Measurements from ENCODE around the gene CRADD.

CRADD gene

DNA sequence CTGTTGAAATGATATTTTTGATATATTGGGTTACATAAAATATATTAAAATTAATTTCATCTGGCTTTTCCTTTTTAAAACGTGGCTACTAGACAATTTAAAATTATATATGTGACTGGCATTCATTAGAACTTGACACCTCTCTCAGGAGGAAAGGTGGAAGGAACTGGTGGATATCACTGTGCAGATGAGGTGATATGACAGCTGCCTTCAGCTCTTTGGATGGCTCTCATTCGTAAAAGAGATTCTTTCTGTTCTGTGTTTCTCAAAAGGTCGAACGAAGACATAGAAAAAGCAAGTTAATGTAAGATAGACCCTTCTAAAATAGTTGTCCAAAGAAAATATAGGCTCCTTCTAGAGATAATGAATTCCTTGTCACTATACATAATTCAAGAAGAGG, 36.6 kb downstream of the CRADD start:
- TF ChIP-seq TCF12 (IDR thresholded peaks at IDR 0.05; ENCODE audit: low read depth) = no peak

DNA sequence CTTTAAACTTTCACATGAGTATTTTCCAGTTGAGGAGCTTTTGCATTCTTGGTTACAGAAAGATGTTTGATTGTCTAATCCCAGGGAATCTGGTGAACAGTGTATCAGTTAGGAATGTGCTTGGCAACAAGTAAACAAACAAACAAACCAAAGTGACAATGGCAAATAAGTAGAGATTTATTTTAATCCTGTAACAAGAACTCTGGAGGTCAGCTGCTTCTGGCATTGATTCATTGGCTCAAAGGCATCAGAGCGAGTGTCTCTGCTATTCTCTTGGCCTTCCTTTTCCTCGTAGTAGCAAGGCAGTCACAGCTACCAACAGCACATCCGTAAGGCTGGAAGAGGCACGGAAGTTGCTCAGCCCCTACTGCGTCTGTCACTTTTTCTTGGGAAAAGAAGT, 37.2 kb downstream of the CRADD start:
- no peak for TF ChIP-seq NFIC (IDR thresholded peaks at IDR 0.05)
- no peak for TF ChIP-seq FOXM1 (IDR thresholded peaks at IDR 0.05; ENCODE audit: borderline replicate concordance, low read depth)
- TF ChIP-seq, protein P1, sequence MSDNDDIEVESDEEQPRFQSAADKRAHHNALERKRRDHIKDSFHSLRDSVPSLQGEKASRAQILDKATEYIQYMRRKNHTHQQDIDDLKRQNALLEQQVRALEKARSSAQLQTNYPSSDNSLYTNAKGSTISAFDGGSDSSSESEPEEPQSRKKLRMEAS (IDR thresholded peaks at IDR 0.05) = no peak
- TF ChIP-seq YY1 (IDR thresholded peaks at IDR 0.05; ENCODE audit: low read depth) = no peak
- no peak for TF ChIP-seq TAF1 (IDR thresholded peaks at IDR 0.05; ENCODE audit: low read depth)
- no peak for TF ChIP-seq TCF12 (IDR thresholded peaks at IDR 0.05; ENCODE audit: low read depth)
- no peak for TF ChIP-seq RAD21 (IDR thresholded peaks at IDR 0.05; ENCODE audit: low read depth)
- TF ChIP-seq CEBPB (IDR thresholded peaks at IDR 0.05) = no peak
- TF ChIP-seq, protein P2, sequence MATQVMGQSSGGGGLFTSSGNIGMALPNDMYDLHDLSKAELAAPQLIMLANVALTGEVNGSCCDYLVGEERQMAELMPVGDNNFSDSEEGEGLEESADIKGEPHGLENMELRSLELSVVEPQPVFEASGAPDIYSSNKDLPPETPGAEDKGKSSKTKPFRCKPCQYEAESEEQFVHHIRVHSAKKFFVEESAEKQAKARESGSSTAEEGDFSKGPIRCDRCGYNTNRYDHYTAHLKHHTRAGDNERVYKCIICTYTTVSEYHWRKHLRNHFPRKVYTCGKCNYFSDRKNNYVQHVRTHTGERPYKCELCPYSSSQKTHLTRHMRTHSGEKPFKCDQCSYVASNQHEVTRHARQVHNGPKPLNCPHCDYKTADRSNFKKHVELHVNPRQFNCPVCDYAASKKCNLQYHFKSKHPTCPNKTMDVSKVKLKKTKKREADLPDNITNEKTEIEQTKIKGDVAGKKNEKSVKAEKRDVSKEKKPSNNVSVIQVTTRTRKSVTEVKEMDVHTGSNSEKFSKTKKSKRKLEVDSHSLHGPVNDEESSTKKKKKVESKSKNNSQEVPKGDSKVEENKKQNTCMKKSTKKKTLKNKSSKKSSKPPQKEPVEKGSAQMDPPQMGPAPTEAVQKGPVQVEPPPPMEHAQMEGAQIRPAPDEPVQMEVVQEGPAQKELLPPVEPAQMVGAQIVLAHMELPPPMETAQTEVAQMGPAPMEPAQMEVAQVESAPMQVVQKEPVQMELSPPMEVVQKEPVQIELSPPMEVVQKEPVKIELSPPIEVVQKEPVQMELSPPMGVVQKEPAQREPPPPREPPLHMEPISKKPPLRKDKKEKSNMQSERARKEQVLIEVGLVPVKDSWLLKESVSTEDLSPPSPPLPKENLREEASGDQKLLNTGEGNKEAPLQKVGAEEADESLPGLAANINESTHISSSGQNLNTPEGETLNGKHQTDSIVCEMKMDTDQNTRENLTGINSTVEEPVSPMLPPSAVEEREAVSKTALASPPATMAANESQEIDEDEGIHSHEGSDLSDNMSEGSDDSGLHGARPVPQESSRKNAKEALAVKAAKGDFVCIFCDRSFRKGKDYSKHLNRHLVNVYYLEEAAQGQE (IDR thresholded peaks at IDR 0.05; ENCODE audit: low read depth) = no peak
- TF ChIP-seq, protein P3, sequence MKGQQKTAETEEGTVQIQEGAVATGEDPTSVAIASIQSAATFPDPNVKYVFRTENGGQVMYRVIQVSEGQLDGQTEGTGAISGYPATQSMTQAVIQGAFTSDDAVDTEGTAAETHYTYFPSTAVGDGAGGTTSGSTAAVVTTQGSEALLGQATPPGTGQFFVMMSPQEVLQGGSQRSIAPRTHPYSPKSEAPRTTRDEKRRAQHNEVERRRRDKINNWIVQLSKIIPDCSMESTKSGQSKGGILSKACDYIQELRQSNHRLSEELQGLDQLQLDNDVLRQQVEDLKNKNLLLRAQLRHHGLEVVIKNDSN (IDR thresholded peaks at IDR 0.05) = no peak
- TF ChIP-seq EGR1 (IDR thresholded peaks at IDR 0.05) = no peak
- no peak for TF ChIP-seq EP300 (IDR thresholded peaks at IDR 0.05; ENCODE audit: borderline replicate concordance)
- no peak for TF ChIP-seq ZBTB7A (IDR thresholded peaks at IDR 0.05; ENCODE audit: low read depth)
- no peak for TF ChIP-seq CREB1 (IDR thresholded peaks at IDR 0.05; ENCODE audit: low read depth)
- no peak for TF ChIP-seq TEAD4 (IDR thresholded peaks at IDR 0.05)

DNA sequence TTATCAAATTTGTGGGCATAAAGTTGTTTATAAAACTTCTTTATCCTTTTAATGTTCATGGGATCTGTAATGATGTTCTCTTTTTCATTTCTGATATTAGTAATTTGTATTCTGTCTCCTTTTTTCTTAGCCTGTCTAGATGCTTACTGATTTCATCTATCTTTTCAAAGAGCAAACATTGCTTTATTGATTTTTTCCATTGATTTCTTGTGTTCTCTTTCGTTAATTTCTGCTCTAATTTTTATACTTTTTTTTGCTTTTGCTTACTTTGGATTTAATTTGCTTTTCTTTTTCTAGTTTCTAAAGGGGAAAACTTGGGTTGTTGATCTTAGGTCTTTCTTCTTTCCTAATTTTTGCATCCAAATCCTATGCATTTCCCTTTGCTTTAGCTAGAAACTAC, 42.5 kb downstream of the CRADD start:
- no peak for TF ChIP-seq RAD21 (IDR thresholded peaks at IDR 0.05; ENCODE audit: low read depth)
- no peak for TF ChIP-seq CREB1 (IDR thresholded peaks at IDR 0.05; ENCODE audit: low read depth)
- TF ChIP-seq EGR1 (IDR thresholded peaks at IDR 0.05) = no peak
- no peak for TF ChIP-seq TCF12 (IDR thresholded peaks at IDR 0.05; ENCODE audit: low read depth)
- no peak for TF ChIP-seq CEBPB (IDR thresholded peaks at IDR 0.05)
- TF ChIP-seq EP300 (IDR thresholded peaks at IDR 0.05; ENCODE audit: borderline replicate concordance) = no peak
- no peak for TF ChIP-seq ZBTB7A (IDR thresholded peaks at IDR 0.05; ENCODE audit: low read depth)
- TF ChIP-seq TEAD4 (IDR thresholded peaks at IDR 0.05) = no peak

DNA sequence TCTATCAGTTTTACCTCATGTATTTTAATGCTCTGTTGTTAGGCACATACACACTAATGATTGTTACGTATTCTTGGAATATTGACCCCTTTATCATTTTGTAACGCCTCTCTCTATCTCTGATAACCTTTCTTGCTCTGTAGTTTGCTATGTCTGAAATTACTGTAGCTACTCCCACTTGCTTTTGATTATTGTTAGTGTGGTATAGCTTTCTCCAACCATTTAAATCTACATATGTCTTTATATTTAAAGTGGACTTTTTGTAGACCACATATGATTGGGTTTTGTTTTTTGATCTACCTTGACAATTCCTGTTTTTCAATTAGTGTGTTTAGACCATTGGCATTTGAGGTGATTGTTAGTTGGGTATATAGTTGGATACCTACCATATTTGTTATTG, 43.4 kb downstream of the CRADD start:
- TF ChIP-seq TAF1 (IDR thresholded peaks at IDR 0.05; ENCODE audit: low read depth) = no peak
- TF ChIP-seq, protein P3 (IDR thresholded peaks at IDR 0.05) = no peak

DNA sequence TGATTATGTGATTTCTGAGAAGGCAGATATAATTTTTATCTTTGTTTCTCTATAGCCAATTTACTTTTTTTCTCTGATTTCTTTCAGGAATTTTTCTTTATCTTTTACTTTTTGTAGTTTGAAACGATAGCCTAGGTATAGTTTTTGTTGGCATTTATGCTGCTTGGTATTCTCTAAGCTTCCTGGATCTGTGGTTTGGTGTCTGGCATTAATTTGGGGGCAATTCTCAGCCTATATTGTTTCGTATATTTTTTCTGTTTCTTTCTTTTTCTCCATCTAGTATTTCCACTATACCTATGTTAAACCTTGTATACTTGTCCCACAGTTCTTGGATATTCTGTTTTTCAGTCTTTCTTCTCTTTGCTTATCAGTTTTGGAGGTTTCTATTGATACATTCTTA, 45.0 kb downstream of the CRADD start:
- TF ChIP-seq FOXM1 (IDR thresholded peaks at IDR 0.05; ENCODE audit: borderline replicate concordance, low read depth) (no peak), TEAD4 (IDR thresholded peaks at IDR 0.05) (no peak), ZBTB7A (IDR thresholded peaks at IDR 0.05; ENCODE audit: low read depth) (no peak), CEBPB (IDR thresholded peaks at IDR 0.05) (no peak), YY1 (IDR thresholded peaks at IDR 0.05; ENCODE audit: low read depth) (no peak), TCF12 (IDR thresholded peaks at IDR 0.05; ENCODE audit: low read depth) (no peak), NFIC (IDR thresholded peaks at IDR 0.05) (no peak), EGR1 (IDR thresholded peaks at IDR 0.05) (no peak), RAD21 (IDR thresholded peaks at IDR 0.05; ENCODE audit: low read depth) (no peak)
- TF ChIP-seq, protein P1 (IDR thresholded peaks at IDR 0.05) = no peak
- TF ChIP-seq, protein P3 (IDR thresholded peaks at IDR 0.05) = no peak

DNA sequence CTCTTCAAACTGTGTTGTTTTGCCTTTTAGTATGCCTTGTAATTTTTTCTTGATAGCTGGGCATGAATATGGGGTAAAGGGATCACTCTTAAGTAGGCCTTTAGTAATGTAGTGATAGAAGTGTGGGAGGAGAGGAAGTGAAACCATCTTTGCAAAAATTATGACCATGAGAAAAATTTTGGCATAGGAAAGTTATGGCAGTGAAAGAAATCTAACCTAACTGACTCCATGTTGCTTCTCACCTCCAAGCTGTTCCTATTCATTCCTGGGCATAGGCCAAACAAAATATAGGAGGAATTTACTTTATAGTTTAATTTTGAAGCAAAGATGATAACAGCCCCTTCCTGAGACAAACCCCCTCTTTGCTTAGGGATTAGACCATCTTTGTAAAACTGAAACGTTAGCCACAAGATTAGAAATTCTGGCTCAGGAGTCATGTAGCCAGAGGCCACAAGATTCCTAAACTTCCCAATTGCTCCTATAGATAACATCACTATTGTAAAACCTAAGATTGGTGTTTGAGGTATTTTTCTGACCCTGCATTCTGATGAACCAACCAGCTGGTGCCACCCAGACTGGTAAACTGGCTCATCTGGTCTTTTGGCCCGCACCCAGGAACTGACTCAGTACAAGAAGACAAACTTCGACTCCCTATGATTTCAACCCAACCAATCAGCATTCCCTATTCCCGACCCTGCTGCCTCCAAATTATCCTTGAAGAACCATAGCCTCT, 45.8 kb downstream of the CRADD start:
- TF ChIP-seq CEBPB (IDR thresholded peaks at IDR 0.05) = no peak
- TF ChIP-seq CREB1 (IDR thresholded peaks at IDR 0.05; ENCODE audit: low read depth) = no peak
- TF ChIP-seq, protein P3 (IDR thresholded peaks at IDR 0.05) = no peak
- no peak for TF ChIP-seq TCF12 (IDR thresholded peaks at IDR 0.05; ENCODE audit: low read depth)
- TF ChIP-seq RAD21 (IDR thresholded peaks at IDR 0.05; ENCODE audit: low read depth) = no peak
- no peak for TF ChIP-seq ZBTB7A (IDR thresholded peaks at IDR 0.05; ENCODE audit: low read depth)
- TF ChIP-seq, protein P2 (IDR thresholded peaks at IDR 0.05; ENCODE audit: low read depth) = no peak
- no peak for TF ChIP-seq TEAD4 (IDR thresholded peaks at IDR 0.05)
- no peak for TF ChIP-seq YY1 (IDR thresholded peaks at IDR 0.05; ENCODE audit: low read depth)
- no peak for TF ChIP-seq EGR1 (IDR thresholded peaks at IDR 0.05)
